Neural progenitor cell (in vitro differentiated cells): ENCODE measurements around the gene MTG1. TPM values are rescaled to one million over a fixed set of nuclear protein-coding genes. Genes with fewer than 3 reads are reported as not detected.
A peak's percentile ranks its signal among the peaks of the same experiment; 100 is the strongest.

Experiments used
- DNase-seq: peaks from one replicate; pipeline ENCODE4 v3.0.0-alpha.2; 2016; ENCODE audit warnings: low spot score
- H2AFZ ChIP-seq: fragments of 200-600 bp; sonication (generic); replicated peaks from 2 replicates; pipeline ENCODE4 v1.6.1; 2016; ENCODE audit warnings: antibody characterized with exemption
- H3F3A ChIP-seq: fragments of 200-600 bp; sonication (generic); 2 replicates; pipeline ENCODE4 v1.6.1; 2016; ENCODE audit warnings: antibody characterized with exemption, low read depth
- H3K27ac ChIP-seq: fragments of 200-600 bp; sonication (generic); 2 replicates; pipeline ENCODE4 v1.5.1; 2016; ENCODE audit warnings: mild to moderate bottlenecking
- H3K27me3 ChIP-seq: fragments of 200-600 bp; sonication (generic); 2 replicates; pipeline ENCODE4 v1.6.1; 2016; ENCODE audit warnings: mild to moderate bottlenecking, moderate library complexity
- H3K36me3 ChIP-seq: fragments of 200-600 bp; sonication (generic); 2 replicates; pipeline ENCODE4 v1.5.1; 2016
- H3K4me1 ChIP-seq: fragments of 200-600 bp; sonication (generic); 2 replicates; pipeline ENCODE4 v1.6.1; 2016; ENCODE audit warnings: mixed run types
- H3K4me2 ChIP-seq: fragments of 200-600 bp; sonication (generic); 2 replicates; pipeline ENCODE4 v1.6.1; 2016
- H3K4me3 ChIP-seq: fragments of 200-600 bp; sonication (generic); 2 replicates; pipeline ENCODE4 v1.5.1; 2016
- H3K79me2 ChIP-seq: fragments of 200-600 bp; sonication (generic); 2 replicates; pipeline ENCODE4 v1.6.1; 2016; ENCODE audit warnings: low read depth
- H3K9ac ChIP-seq: fragments of 200-600 bp; sonication (generic); 2 replicates; pipeline ENCODE4 v1.6.1; 2016
- H3K9me3 ChIP-seq: fragments of 200-600 bp; sonication (generic); 2 replicates; pipeline ENCODE4 v1.5.1; 2016; ENCODE audit warnings: low read depth
- H4K20me1 ChIP-seq: fragments of 200-600 bp; sonication (generic); 2 replicates; pipeline ENCODE4 v1.6.1; 2016; ENCODE audit warnings: low read depth
- H3K27ac Mint-ChIP-seq: 3 replicates; pipeline ENCODE4 v1.8.0; 2021; ENCODE audit warnings: mixed read lengths
- H3K27me3 Mint-ChIP-seq: 2 replicates; pipeline ENCODE4 v1.8.0; 2022; ENCODE audit warnings: low read depth, mild to moderate bottlenecking, inconsistent platforms, moderate library complexity, mixed read lengths; ENCODE audit not compliant: insufficient read depth
- H3K36me3 Mint-ChIP-seq: 3 replicates; pipeline ENCODE4 v1.8.0; 2021; ENCODE audit warnings: mixed read lengths
- H3K4me1 Mint-ChIP-seq: 3 replicates; pipeline ENCODE4 v1.8.0; 2021; ENCODE audit warnings: mixed read lengths
- H3K4me3 Mint-ChIP-seq: 3 replicates; pipeline ENCODE4 v1.8.0; 2021; ENCODE audit warnings: mild to moderate bottlenecking, moderate library complexity, mixed read lengths
- H3K9me3 Mint-ChIP-seq: 3 replicates; pipeline ENCODE4 v1.8.0; 2020; ENCODE audit warnings: mixed read lengths
- EZH2 ChIP-seq: fragments of 200-600 bp; sonication (generic); IDR thresholded peaks from 2 replicates; pipeline ENCODE4 v1.6.1; 2017; ENCODE audit warnings: antibody characterized with exemption, mild to moderate bottlenecking, moderate library complexity
- EZH2phosphoT487 ChIP-seq: fragments of 200-600 bp; sonication (generic); IDR thresholded peaks from 2 replicates; pipeline ENCODE4 v1.6.1; 2017; ENCODE audit warnings: antibody characterized with exemption
- total RNA-seq: library from RNA; depleted of rRNA; stranded (reverse); fragments of >200 nt; gene quantifications from 2 replicates; pipeline ENCODE4 v1.2.3, GENCODE V29; 2015; ENCODE audit warnings: low replicate concordance
- TF ChIP-seq, protein P1 (sequence below): fragments of 200-600 bp; sonication (generic); IDR thresholded peaks from 2 replicates; pipeline ENCODE4 v1.5.1; 2017; ENCODE audit warnings: antibody characterized with exemption, mild to moderate bottlenecking

The MTG1 gene
- total RNA-seq, 1 donor from 2014 or later: 28.0 TPM

DNA sequence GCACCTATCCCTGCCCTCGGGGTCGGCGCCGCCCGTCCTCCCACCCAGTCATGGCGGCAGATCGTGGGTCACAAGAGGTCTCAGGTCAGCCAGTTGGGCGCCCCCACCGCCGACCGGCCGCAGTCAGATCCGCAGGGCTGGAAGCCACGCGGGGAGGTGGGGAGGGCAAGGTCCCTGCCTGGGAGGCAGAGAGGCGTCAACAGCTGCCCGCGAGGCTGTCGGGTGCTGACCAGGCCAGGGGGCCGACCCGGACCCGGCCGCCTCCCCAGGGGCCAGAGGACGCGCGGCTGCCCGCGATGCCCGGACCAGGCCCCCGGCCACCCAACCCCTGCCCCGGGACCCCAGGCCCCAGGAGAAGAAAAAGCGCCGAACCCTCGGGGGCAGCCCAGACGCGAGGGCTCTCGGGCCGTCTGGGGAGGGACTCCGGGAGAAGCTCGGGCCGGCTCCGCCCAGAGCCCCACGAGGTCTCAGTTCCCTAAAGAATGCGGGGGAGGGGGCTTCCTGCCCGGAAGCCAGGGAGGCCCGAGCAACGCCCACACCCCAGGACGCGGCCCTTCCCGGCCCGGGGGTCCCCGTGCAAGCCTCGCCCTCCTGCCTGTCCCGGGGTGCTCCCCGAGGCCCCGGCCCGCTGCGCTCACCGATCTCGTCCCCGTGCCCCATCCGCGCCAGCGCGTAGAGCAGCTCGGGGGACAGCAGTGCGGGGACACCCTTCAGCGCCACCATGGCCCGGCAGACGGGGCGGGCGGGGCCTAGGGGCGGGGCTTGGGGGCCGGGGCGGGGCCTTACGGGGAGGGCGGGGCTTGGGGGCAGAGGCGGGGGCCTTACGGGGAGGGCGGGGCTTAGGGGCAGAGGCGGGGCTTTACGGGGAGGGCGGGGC, 36.4 kb upstream of the MTG1 start, which contains the start of gene FUOM:
Gene FUOM (minus strand): TSS at position 735 of the 877 bp plus-strand sequence. CDS start 12 bp downstream, at position 723.
- peak within 1 kb of the TSS; percentile 92 for H3K4me2 ChIP-seq
- peak; percentile 90 for DNase-seq
- Mint-ChIP-seq H3K27ac (no peak within 1 kb of the TSS), H3K4me3 (peak within 1 kb of the TSS; percentile 81), H3K9me3 (no peaks in the 10 kb centered on the region), H3K4me1 (no peaks in the 10 kb centered on the region), H3K27me3 (peaks cover 9% of the 10 kb centered on the region), H3K36me3 (peaks cover 11% of the 10 kb centered on the region)
- H3K4me3 ChIP-seq: peak within 1 kb of the TSS; percentile 93
- H3K4me1 ChIP-seq: no peaks in the 10 kb centered on the region
- H2AFZ ChIP-seq: peak within 1 kb of the TSS; percentile 64
- TF ChIP-seq, protein P1, sequence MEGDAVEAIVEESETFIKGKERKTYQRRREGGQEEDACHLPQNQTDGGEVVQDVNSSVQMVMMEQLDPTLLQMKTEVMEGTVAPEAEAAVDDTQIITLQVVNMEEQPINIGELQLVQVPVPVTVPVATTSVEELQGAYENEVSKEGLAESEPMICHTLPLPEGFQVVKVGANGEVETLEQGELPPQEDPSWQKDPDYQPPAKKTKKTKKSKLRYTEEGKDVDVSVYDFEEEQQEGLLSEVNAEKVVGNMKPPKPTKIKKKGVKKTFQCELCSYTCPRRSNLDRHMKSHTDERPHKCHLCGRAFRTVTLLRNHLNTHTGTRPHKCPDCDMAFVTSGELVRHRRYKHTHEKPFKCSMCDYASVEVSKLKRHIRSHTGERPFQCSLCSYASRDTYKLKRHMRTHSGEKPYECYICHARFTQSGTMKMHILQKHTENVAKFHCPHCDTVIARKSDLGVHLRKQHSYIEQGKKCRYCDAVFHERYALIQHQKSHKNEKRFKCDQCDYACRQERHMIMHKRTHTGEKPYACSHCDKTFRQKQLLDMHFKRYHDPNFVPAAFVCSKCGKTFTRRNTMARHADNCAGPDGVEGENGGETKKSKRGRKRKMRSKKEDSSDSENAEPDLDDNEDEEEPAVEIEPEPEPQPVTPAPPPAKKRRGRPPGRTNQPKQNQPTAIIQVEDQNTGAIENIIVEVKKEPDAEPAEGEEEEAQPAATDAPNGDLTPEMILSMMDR: peak; percentile 12
- TF ChIP-seq EZH2phosphoT487: peak; percentile 21
- no peak for TF ChIP-seq EZH2
- peaks cover 8% of the 10 kb centered on the region for H3K27me3 ChIP-seq
- H3F3A ChIP-seq: peaks cover 17% of the 10 kb centered on the region
- H3K9ac ChIP-seq: no peak within 1 kb of the TSS
- no peaks in the 10 kb centered on the region for H3K36me3 ChIP-seq
- peaks cover 7% of the 10 kb centered on the region for H3K79me2 ChIP-seq
- H3K27ac ChIP-seq: no peak within 1 kb of the TSS
- H3K9me3 ChIP-seq: no peaks in the 10 kb centered on the region
- H4K20me1 ChIP-seq: peaks cover 19% of the 10 kb centered on the region

DNA sequence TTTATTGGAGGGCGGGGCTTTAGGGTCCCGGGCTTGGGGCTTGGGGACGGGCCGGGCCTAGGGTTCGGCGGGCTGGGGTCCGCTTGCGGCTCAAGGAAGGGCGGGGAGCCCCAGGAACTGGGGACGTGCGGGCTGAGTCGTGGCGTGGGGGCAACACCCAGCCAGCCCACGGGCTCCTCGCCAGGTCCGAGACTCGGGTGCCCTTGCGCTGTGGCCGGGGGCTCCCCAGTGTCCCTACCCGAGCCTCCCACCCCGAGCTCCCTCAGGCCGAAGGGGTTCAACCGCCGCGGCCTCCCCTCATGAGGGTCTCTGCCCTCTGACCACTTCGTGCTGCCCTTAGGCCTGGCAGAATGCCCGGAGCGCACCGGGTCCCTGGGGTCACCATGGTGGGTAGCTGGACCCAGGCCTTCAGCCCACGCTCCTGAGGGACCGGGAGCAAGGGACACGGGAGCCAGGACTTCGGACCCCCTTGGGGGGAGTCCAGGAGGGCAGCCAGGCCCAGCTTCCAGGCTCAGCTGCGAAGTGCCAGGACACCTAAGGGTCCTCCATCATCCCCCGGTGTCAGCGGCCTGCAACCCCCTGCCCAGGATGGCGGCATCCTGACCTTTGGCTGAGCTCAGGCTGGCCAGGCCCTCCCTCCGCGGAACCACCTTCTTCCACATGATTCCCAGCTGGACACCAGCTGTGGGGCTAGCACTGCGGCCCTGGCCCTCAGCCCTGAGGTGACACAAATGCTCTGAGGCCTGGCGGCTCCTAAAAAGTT, 35.6 kb upstream of the MTG1 start:
- H3K36me3 ChIP-seq: no peaks in the 10 kb centered on the region
- H3K4me1 Mint-ChIP-seq: no peaks in the 10 kb centered on the region
- H3K9me3 ChIP-seq: no peaks in the 10 kb centered on the region
- peaks cover 19% of the 10 kb centered on the region for H4K20me1 ChIP-seq
- peaks cover 9% of the 10 kb centered on the region for H3K27me3 Mint-ChIP-seq
- H3K27ac ChIP-seq: no peak overlapping the region
- peaks cover 8% of the 10 kb centered on the region for H3K27me3 ChIP-seq
- H3K4me3 Mint-ChIP-seq: peak overlapping the region; percentile 52
- no peak for DNase-seq
- H3F3A ChIP-seq: peaks cover 17% of the 10 kb centered on the region
- no peaks in the 10 kb centered on the region for H3K9me3 Mint-ChIP-seq
- H2AFZ ChIP-seq: no peak overlapping the region
- no peak overlapping the region for H3K9ac ChIP-seq
- peaks cover 7% of the 10 kb centered on the region for H3K79me2 ChIP-seq
- H3K4me2 ChIP-seq: no peak overlapping the region
- no peak for TF ChIP-seq EZH2phosphoT487
- TF ChIP-seq, protein P1: no peak
- TF ChIP-seq EZH2: no peak
- peaks cover 11% of the 10 kb centered on the region for H3K36me3 Mint-ChIP-seq
- no peak overlapping the region for H3K27ac Mint-ChIP-seq
- H3K4me1 ChIP-seq: no peaks in the 10 kb centered on the region
- H3K4me3 ChIP-seq: no peak overlapping the region

DNA sequence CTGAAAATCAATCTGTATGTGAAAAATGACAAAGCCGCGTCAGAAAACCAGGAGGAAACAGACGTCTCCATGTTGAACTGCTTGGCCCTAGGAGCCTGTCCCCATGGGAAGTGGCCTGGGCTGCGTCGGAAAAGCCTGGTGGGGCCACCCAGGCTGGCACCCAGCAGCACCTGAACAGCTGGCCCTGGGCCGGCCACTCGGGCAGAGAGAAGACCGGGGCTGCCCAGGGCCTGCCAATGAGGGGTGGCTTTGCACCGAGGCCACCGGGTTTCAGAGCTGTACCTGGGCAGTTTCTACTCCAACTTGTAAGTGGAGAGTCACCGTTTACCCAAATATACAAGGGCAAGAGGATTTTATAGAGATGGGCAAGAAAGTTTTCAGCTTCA, 35.0 kb upstream of the MTG1 start:
- Histone ChIP-seq H3K4me1 (no peaks in the 10 kb centered on the region), H4K20me1 (peaks cover 19% of the 10 kb centered on the region), H3K79me2 (peaks cover 7% of the 10 kb centered on the region), H3K27ac (no peak overlapping the region), H3K27me3 (peaks cover 8% of the 10 kb centered on the region), H3K4me2 (no peak overlapping the region), H2AFZ (no peak overlapping the region), H3F3A (peaks cover 17% of the 10 kb centered on the region), H3K4me3 (no peak overlapping the region), H3K36me3 (no peaks in the 10 kb centered on the region), H3K9me3 (no peaks in the 10 kb centered on the region), H3K9ac (no peak overlapping the region)
- no peak for TF ChIP-seq EZH2phosphoT487
- TF ChIP-seq EZH2: no peak
- TF ChIP-seq, protein P1: no peak
- Mint-ChIP-seq H3K9me3 (no peaks in the 10 kb centered on the region), H3K27me3 (peaks cover 8% of the 10 kb centered on the region), H3K4me3 (peak overlapping the region; percentile 52), H3K27ac (no peak overlapping the region), H3K4me1 (no peaks in the 10 kb centered on the region), H3K36me3 (peaks cover 11% of the 10 kb centered on the region)
- DNase-seq: no peak
